ENCODE data around the gene ADIPOR2.

GRCh38 chr12:1810201-1810930 lies 119.5 kb downstream of the ADIPOR2 start:
- no peak for TF ChIP-seq CTCF (conservative IDR thresholded peaks at IDR 0.05; ENCODE audit: low read depth, low read length)
- TF ChIP-seq USF2 (IDR thresholded peaks at IDR 0.05; ENCODE audit: low read depth, low read length) = no peak
- TF ChIP-seq RCOR1 (IDR thresholded peaks at IDR 0.05; ENCODE audit: insufficient replicate concordance, low read length) = no peak
- no peak for TF ChIP-seq POLR2A (IDR thresholded peaks at IDR 0.05; ENCODE audit: low read depth, low read length)
- TF ChIP-seq RAD21 (IDR thresholded peaks at IDR 0.05; ENCODE audit: low read length) = no peak
- no peak for TF ChIP-seq MAFK (IDR thresholded peaks at IDR 0.05; ENCODE audit: low read depth, low read length)
- TF ChIP-seq ELK1 (IDR thresholded peaks at IDR 0.05; ENCODE audit: borderline replicate concordance, low read depth, low read length) = no peak
- TF ChIP-seq MXI1 (IDR thresholded peaks at IDR 0.05; ENCODE audit: borderline replicate concordance, low read depth, low read length) = no peak
- TF ChIP-seq CEBPB (IDR thresholded peaks at IDR 0.05; ENCODE audit: low read depth, low read length) = no peak
- TF ChIP-seq RFX5 (IDR thresholded peaks at IDR 0.05; ENCODE audit: low read depth, low read length) = no peak
- no peak for TF ChIP-seq SMC3 (IDR thresholded peaks at IDR 0.05; ENCODE audit: low read depth, low read length)
